ENCODE results near the gene KRT24. TPM values are rescaled to one million over a fixed set of nuclear protein-coding genes. Genes with fewer than 3 reads are reported as not detected.

The KRT24 gene
- not detected in 2 replicates for total RNA-seq

DNA sequence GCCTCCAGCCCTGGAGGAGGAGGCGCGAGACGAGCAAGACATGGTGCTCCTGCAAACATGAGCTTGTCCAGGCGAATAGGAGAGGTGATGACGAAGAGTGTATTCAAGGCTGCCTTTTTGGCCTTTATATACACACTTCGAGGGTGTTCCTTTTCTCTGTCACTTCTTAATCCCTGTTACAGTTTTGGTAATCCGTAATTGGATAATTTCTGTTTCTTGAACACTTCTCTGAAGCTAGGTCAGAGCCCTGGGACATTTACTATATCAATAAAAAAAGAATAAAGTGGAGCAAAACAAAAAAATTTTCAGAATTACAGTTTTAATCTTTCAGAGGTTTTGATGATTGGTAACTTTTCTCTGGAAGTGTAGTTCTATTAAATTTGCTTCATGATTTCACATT, at the start of gene KRT24:
KRT24 (minus strand) TSS at position 101 of the 400 bp plus-strand sequence; CDS start at position 42, 59 bp downstream.

DNA sequence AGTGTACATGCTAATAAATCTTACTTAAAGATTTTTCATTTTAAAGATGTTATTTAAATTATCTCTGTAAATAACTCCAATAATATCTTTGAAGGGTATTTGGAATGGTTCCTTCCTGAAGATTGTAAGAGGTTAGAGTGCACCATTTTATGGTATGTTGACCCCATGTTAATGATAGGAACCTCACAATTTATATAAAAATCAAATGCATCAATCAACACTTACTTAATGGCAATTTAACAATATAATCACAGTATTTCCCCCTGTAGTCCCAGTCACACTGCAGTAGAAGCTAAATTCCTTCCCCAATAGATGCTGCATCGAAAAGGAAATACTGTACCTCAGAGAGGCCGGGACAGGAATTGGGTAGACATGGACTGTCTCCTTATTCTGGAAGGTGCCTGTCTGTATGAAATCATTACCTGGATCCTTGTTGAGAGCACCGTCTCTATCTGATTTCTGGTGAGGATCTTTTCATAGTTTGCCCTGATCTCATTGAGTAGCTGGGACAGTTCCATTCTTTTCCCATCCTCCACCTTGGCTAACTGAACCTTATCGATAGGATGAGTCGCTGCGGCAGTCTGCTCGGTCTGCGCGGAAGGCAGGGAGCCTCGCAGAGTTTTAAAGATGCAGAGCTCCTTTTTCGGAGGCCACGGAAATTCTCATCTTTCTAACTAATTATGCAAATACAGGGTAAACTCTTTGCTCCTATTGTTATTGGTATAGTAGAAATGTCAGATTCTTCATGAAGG, 38.8 kb downstream of the KRT24 start, which contains the start of gene KRT222:
KRT222 (minus strand) TSS at position 596 of the 752 bp plus-strand sequence; CDS start at position 518, 78 bp downstream.

Other genes with a start within 250 kb of the KRT24 start
- not detected in 2 replicates for gene TNS4, start 202.1 kb downstream of the KRT24 start, total RNA-seq
- not detected in 2 replicates for gene CCR7, start 138.3 kb downstream of the KRT24 start, total RNA-seq
- gene SMARCE1, start 55.9 kb downstream of the KRT24 start, total RNA-seq = 89.4 and 93.0 TPM in 2 replicates
- gene KRT222, start 38.6 kb downstream of the KRT24 start, total RNA-seq = under 0.01 TPM in 1 of 2 replicates, not detected in the other
- not detected in 2 replicates for gene KRT25, start 51.6 kb upstream of the KRT24 start, total RNA-seq
- gene KRT26, start 68.4 kb upstream of the KRT24 start, total RNA-seq = not detected in 2 replicates
- gene KRT27, start 78.8 kb upstream of the KRT24 start, total RNA-seq = not detected in 2 replicates
- gene KRT28, start 96.2 kb upstream of the KRT24 start, total RNA-seq = not detected in 2 replicates
- 2.2 and 4.3 TPM in 2 replicates for gene KRT10, start 118.9 kb upstream of the KRT24 start, total RNA-seq
- gene KRT12, start 163.5 kb upstream of the KRT24 start, total RNA-seq = not detected in 2 replicates
- not detected in 2 replicates for gene KRT20, start 181.5 kb upstream of the KRT24 start, total RNA-seq
- 0.16 and 1.1 TPM in 2 replicates for gene KRT23, start 233.9 kb upstream of the KRT24 start, total RNA-seq